ENCODE results near the gene ALPK3. TPM values are rescaled to one million over a fixed set of nuclear protein-coding genes. Genes with fewer than 3 reads are reported as not detected.

The ALPK3 gene
- total RNA-seq, 1 experiment from 2014 or later = 16.5 TPM

DNA sequence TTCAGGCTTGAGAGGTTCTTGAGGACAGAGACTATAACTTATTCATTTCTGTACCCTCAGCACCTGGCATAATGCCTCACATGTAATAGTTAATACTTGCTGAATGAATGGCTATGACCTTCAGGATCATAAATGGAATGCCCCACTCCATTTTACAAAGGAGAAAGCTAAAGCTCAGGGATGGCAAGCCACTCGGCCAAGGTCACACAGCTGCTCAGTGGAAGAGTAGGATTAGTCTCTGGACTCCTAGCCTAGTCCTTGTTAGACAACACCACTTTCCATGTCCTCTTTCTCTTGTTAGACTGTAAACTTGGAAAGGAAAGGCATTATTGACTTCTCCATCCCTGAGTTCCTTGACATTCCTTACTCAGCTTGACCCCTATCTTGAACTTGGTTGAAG lies 3.2 kb upstream of the ALPK3 start:
- peaks cover 7% of the 10 kb centered on the region for H3K27me3 Mint-ChIP-seq (ENCODE audit: low read depth)
- H3K9me3 Mint-ChIP-seq = no peaks in the 10 kb centered on the region
- ATAC-seq (no peak), DNase-seq (ENCODE audit: low spot score) (no peak)
- H3K4me1 Mint-ChIP-seq = peaks cover 16% of the 10 kb centered on the region
- ChIA-PET CTCF (no interaction called here), POLR2A (no interaction called here)
- TF ChIP-seq ZNF671 (CRISPR knock-in tag; IDR thresholded peaks at IDR 0.05) (no peak), RELA (CRISPR knock-in tag; IDR thresholded peaks at IDR 0.05; ENCODE audit: borderline replicate concordance) (no peak), TEAD4 (CRISPR knock-in tag; IDR thresholded peaks at IDR 0.05) (no peak), CBFB (CRISPR knock-in tag; IDR thresholded peaks at IDR 0.05; ENCODE audit: low read depth) (no peak), FOXJ3 (CRISPR knock-in tag; IDR thresholded peaks at IDR 0.05; ENCODE audit: borderline replicate concordance) (no peak), SMAD3 (CRISPR knock-in tag; IDR thresholded peaks at IDR 0.05; ENCODE audit: borderline replicate concordance) (no peak)
- no peak overlapping the region for H3K27ac Mint-ChIP-seq
- no peak overlapping the region for H3K4me3 Mint-ChIP-seq
- no peaks in the 10 kb centered on the region for H3K36me3 Mint-ChIP-seq

- POLR2A ChIA-PET = no interaction called here
- CTCF ChIA-PET = no interaction called here
- TF ChIP-seq ZNF138 (CRISPR knock-in tag; conservative IDR thresholded peaks at IDR 0.05) = no peak
- no peak for TF ChIP-seq CREB1 (CRISPR knock-in tag; IDR thresholded peaks at IDR 0.05)
- no peak for TF ChIP-seq GABPB1 (CRISPR knock-in tag; IDR thresholded peaks at IDR 0.05)
- TF ChIP-seq, protein P1, sequence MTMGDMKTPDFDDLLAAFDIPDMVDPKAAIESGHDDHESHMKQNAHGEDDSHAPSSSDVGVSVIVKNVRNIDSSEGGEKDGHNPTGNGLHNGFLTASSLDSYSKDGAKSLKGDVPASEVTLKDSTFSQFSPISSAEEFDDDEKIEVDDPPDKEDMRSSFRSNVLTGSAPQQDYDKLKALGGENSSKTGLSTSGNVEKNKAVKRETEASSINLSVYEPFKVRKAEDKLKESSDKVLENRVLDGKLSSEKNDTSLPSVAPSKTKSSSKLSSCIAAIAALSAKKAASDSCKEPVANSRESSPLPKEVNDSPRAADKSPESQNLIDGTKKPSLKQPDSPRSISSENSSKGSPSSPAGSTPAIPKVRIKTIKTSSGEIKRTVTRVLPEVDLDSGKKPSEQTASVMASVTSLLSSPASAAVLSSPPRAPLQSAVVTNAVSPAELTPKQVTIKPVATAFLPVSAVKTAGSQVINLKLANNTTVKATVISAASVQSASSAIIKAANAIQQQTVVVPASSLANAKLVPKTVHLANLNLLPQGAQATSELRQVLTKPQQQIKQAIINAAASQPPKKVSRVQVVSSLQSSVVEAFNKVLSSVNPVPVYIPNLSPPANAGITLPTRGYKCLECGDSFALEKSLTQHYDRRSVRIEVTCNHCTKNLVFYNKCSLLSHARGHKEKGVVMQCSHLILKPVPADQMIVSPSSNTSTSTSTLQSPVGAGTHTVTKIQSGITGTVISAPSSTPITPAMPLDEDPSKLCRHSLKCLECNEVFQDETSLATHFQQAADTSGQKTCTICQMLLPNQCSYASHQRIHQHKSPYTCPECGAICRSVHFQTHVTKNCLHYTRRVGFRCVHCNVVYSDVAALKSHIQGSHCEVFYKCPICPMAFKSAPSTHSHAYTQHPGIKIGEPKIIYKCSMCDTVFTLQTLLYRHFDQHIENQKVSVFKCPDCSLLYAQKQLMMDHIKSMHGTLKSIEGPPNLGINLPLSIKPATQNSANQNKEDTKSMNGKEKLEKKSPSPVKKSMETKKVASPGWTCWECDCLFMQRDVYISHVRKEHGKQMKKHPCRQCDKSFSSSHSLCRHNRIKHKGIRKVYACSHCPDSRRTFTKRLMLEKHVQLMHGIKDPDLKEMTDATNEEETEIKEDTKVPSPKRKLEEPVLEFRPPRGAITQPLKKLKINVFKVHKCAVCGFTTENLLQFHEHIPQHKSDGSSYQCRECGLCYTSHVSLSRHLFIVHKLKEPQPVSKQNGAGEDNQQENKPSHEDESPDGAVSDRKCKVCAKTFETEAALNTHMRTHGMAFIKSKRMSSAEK (CRISPR knock-in tag; IDR thresholded peaks at IDR 0.05; ENCODE audit: borderline replicate concordance) = no peak
- no peak for TF ChIP-seq TEAD4 (CRISPR knock-in tag; IDR thresholded peaks at IDR 0.05)
- TF ChIP-seq OVOL2 (CRISPR knock-in tag; IDR thresholded peaks at IDR 0.05; ENCODE audit: borderline replicate concordance) = no peak
- no peak for TF ChIP-seq IRF2 (CRISPR knock-in tag; IDR thresholded peaks at IDR 0.05; ENCODE audit: borderline replicate concordance, low read depth)
- TF ChIP-seq ESRRA (CRISPR knock-in tag; IDR thresholded peaks at IDR 0.05; ENCODE audit: borderline replicate concordance) = no peak
- Mint-ChIP-seq H3K36me3 (no peaks in the 10 kb centered on the region), H3K27ac (no peak overlapping the region), H3K4me3 (no peak overlapping the region), H3K4me1 (peaks cover 22% of the 10 kb centered on the region), H3K27me3 (ENCODE audit: low read depth) (peaks cover 7% of the 10 kb centered on the region), H3K9me3 (no peaks in the 10 kb centered on the region)
- no peak for ATAC-seq
- no peak for DNase-seq (ENCODE audit: low spot score)
Observed at GRCh38 chr15:84814916-84815315, 2.2 kb upstream of the ALPK3 start.

DNA sequence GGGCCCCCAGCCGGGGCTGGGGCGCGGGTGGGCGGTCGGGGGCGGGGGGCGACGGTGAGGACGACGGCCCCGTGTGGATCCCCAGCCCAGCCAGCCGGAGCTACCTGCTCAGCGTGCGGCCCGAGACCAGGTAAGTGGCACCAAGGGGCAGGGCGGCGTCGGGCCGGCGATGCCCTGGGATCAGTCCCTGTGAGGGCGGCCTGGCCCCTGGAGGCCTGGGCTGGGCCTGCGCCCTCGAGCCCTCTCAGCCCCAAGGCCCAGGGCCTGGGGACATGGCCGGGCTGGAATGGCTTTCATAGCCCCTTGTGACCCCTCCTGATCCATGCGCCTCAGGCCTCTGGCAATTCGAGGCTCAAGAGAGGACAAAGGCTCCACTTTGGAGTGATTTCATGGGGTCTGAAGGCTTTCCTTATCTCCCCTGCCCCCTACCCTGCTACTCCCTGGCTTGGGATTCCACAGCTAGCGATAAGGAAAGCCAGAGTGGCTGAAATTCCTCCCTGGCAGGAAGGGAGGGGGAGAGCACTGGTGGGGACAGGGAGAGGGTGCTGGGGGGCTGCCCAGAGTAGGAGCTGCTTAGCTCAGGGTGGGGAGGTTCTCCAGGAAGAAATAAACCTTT lies 418 bp downstream of the ALPK3 start:
- H3K27ac Mint-ChIP-seq = peak overlapping the region; percentile 91; the same call in 1 of the 2 replicates
- H3K27me3 Mint-ChIP-seq (ENCODE audit: low read depth) = peaks cover 7% of the 10 kb centered on the region
- DNase-seq (ENCODE audit: low spot score) (peak; percentile 55), ATAC-seq (peak; percentile 75)
- POLR2A ChIA-PET = interaction anchor here (0.7 to 1.0 kb wide), 2 partner anchors 85 to 163 kb away, joined by 3 read pairs; no protein-coding TSS in a partner anchor
- CTCF ChIA-PET = interaction anchor here (0.6 to 2.7 kb wide), 17 partner anchors 9 to 255 kb away, joined by 3 to 10 read pairs (median 3); partner anchors contain the start of gene SEC11A
- peak overlapping the region; percentile 72 for H3K4me3 Mint-ChIP-seq
- H3K4me1 Mint-ChIP-seq = peaks cover 41% of the 10 kb centered on the region
- no peaks in the 10 kb centered on the region for H3K9me3 Mint-ChIP-seq
- H3K36me3 Mint-ChIP-seq = no peaks in the 10 kb centered on the region; the same call in 1 of the 2 replicates
- TF ChIP-seq, protein P2, sequence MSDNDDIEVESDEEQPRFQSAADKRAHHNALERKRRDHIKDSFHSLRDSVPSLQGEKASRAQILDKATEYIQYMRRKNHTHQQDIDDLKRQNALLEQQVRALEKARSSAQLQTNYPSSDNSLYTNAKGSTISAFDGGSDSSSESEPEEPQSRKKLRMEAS (CRISPR knock-in tag; IDR thresholded peaks at IDR 0.05) = 0 out of 2 replicates have a peak, but pooled peaks have one; percentile 59
- TF ChIP-seq FOXK1 (CRISPR knock-in tag; IDR thresholded peaks at IDR 0.05) = no peak; the same call in 1 of the 2 replicates
- no peak; the same call in none of the 2 replicates for TF ChIP-seq FOXP1 (CRISPR knock-in tag; IDR thresholded peaks at IDR 0.05; ENCODE audit: borderline replicate concordance)
- no peak for TF ChIP-seq IRF2 (CRISPR knock-in tag; IDR thresholded peaks at IDR 0.05; ENCODE audit: borderline replicate concordance, low read depth)
- TF ChIP-seq CTCF (IDR thresholded peaks at IDR 0.05) = no peak
- TF ChIP-seq ZNF219 (CRISPR knock-in tag; IDR thresholded peaks at IDR 0.05; ENCODE audit: borderline replicate concordance) = peak; percentile 78; the same call in 1 of the 2 replicates
- TF ChIP-seq ELF4 (CRISPR knock-in tag; IDR thresholded peaks at IDR 0.05; ENCODE audit: low read depth) = no peak
- TF ChIP-seq, protein P3, sequence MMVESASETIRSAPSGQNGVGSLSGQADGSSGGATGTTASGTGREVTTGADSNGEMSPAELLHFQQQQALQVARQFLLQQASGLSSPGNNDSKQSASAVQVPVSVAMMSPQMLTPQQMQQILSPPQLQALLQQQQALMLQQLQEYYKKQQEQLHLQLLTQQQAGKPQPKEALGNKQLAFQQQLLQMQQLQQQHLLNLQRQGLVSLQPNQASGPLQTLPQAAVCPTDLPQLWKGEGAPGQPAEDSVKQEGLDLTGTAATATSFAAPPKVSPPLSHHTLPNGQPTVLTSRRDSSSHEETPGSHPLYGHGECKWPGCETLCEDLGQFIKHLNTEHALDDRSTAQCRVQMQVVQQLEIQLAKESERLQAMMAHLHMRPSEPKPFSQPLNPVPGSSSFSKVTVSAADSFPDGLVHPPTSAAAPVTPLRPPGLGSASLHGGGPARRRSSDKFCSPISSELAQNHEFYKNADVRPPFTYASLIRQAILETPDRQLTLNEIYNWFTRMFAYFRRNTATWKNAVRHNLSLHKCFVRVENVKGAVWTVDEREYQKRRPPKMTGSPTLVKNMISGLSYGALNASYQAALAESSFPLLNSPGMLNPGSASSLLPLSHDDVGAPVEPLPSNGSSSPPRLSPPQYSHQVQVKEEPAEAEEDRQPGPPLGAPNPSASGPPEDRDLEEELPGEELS (CRISPR knock-in tag; IDR thresholded peaks at IDR 0.05) = peak; percentile 37; the same call in 1 of the 2 replicates
- peak; percentile 50; the same call in 1 of the 2 replicates for TF ChIP-seq TP53 (CRISPR knock-in tag; IDR thresholded peaks at IDR 0.05)
- TF ChIP-seq ATF2 (CRISPR knock-in tag; IDR thresholded peaks at IDR 0.05; ENCODE audit: borderline replicate concordance, low read depth) = no peak
